ENCODE measurements around the gene ZNF462. TPM values are rescaled to one million over a fixed set of nuclear protein-coding genes. Genes with fewer than 3 reads are reported as not detected.

ZNF462 gene
- total RNA-seq, 2 donors from 2014 or later: 20.9 to 30.5 TPM

DNA sequence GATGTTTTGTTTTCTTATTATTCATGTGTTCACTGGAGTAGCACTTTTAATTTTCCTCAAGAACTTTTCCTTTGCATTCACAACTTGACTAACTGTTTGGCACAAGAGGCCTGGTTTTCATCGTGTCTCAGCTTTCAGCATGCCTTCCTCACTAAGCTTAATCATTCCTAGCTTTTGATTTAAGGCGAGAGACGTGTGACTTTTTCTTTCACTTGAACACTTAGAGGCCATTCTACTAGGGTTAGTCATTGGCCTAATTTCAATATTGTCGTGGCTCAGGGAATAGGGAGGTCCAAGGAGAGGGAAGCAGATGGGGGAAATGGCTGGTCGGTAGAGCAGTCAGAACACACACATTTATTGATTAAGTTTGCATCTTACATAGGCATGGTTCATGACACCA lies 94.0 kb downstream of the ZNF462 start:
- no peak for DNase-seq (ENCODE audit: low spot score)
- TF ChIP-seq, protein P1, sequence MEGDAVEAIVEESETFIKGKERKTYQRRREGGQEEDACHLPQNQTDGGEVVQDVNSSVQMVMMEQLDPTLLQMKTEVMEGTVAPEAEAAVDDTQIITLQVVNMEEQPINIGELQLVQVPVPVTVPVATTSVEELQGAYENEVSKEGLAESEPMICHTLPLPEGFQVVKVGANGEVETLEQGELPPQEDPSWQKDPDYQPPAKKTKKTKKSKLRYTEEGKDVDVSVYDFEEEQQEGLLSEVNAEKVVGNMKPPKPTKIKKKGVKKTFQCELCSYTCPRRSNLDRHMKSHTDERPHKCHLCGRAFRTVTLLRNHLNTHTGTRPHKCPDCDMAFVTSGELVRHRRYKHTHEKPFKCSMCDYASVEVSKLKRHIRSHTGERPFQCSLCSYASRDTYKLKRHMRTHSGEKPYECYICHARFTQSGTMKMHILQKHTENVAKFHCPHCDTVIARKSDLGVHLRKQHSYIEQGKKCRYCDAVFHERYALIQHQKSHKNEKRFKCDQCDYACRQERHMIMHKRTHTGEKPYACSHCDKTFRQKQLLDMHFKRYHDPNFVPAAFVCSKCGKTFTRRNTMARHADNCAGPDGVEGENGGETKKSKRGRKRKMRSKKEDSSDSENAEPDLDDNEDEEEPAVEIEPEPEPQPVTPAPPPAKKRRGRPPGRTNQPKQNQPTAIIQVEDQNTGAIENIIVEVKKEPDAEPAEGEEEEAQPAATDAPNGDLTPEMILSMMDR (IDR thresholded peaks at IDR 0.05): no peak
- Histone ChIP-seq H3K27ac (no peak overlapping the region), H3K4me3 (no peak overlapping the region), H3K27me3 (no peaks in the 10 kb centered on the region), H3K36me3 (no peaks in the 10 kb centered on the region), H3K9me3 (no peaks in the 10 kb centered on the region), H3K4me1 (peaks cover 0 to 4% of the 10 kb centered on the region in 2 donors)

DNA sequence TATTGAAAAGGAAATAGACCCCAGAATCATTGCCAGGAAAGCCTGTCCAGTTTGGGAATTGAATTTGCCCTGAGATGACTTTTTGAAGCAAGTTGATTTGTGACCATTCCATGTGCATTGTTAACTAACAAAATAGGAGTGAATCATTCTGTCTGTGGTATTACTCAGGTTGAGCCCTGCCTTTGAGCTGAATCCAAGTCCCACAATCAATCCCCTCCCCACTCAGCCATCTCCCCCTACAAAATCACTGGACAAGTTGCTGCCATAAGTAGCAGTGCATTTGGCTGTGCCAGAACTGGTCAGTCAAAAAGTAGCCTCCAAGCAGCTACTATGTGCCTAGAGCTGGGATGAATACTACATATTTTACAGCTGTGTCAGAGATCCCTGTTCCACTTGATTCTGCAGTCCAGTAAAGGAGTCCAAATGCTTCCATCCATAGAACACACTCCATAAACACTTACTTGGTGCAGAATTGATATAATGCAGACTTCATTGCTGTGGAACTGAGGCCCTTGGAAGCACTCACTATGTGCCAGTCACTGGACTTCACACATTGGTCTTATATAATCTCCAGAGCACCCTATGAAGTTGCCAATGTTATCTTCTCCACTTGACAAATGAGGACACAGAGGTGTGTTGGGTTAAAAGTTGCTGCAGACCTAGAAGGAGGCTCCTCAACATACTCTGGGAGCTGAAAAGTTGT lies 96.1 kb downstream of the ZNF462 start:
- TF ChIP-seq, protein P1 (IDR thresholded peaks at IDR 0.05): no peak
- no peaks in the 10 kb centered on the region for H3K27me3 ChIP-seq
- no peaks in the 10 kb centered on the region for H3K9me3 ChIP-seq
- no peak for DNase-seq (ENCODE audit: low spot score)
- peaks cover 0 to 10% of the 10 kb centered on the region in 2 donors for H3K4me1 ChIP-seq
- no peak overlapping the region for H3K27ac ChIP-seq
- H3K36me3 ChIP-seq: no peaks in the 10 kb centered on the region
- no peak overlapping the region for H3K4me3 ChIP-seq

DNA sequence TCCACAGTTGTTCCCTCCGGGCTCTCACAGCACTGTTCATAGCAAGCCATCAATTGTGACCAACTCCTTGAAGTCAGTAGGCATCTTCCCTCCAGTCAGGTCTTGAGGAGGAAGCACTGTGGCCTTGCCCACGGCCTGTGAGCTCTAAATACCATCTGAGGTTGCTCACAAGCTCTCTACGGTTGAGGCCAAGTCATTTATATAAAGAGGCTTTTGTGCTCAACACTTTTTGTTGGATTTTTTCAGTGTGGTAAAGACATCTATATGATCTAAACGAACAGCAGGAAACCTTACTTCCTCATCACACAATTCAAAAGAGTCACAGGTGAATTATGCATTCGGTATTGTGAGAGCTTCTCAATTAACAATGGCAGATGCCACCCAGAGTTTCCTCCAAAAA lies 97.3 kb downstream of the ZNF462 start:
- DNase-seq (ENCODE audit: low spot score): no peak
- H3K4me1 ChIP-seq: peaks cover 0 to 10% of the 10 kb centered on the region in 2 donors
- TF ChIP-seq, protein P1 (IDR thresholded peaks at IDR 0.05): no peak
- no peaks in the 10 kb centered on the region for H3K9me3 ChIP-seq
- no peak overlapping the region for H3K4me3 ChIP-seq
- no peak overlapping the region for H3K27ac ChIP-seq
- H3K36me3 ChIP-seq: no peaks in the 10 kb centered on the region
- H3K27me3 ChIP-seq: no peaks in the 10 kb centered on the region

DNA sequence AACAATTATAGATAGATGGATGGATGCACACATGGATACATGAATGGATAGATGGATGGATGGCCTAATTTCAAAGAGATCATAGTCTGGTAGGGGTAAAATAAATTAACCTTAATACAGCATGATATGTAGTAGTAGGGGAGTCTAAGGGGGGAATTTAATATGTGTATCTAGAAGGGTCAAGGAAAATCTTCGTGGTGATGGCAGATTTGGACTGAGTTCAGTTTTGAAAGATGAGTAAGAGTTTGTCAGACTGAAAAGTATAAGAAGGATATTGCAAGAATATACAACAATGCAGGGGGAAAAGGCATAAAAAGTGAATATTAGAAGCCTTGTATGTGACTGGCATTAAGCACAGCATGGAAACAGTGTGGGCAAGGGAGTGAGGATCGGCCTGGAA lies 98.7 kb downstream of the ZNF462 start:
- H3K27me3 ChIP-seq: no peaks in the 10 kb centered on the region
- TF ChIP-seq, protein P1 (IDR thresholded peaks at IDR 0.05): no peak
- no peaks in the 10 kb centered on the region for H3K9me3 ChIP-seq
- DNase-seq (ENCODE audit: low spot score): no peak
- H3K27ac ChIP-seq: peak overlapping the region; percentile 44 to 48
- H3K4me1 ChIP-seq: peaks cover 0 to 11% of the 10 kb centered on the region in 2 donors
- no peaks in the 10 kb centered on the region for H3K36me3 ChIP-seq
- no peak overlapping the region for H3K4me3 ChIP-seq

DNA sequence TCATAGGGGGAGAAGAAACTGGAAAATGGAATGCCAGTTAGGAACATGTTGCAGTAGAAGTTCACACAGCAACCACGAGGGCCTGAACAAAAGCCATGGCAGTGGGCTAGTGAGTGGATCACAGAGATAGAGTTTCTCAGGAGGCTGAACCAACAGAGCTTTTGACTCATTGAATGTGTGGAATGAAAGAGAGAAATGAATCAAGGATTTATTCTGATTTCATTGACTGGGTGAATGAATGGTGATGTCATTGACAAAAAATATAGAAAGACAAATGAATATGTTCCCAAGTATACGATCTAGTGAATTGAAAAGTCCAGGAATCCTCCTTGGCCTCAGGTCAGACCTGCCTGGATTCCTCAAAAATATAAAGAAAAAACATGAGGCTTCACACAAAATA lies 99.2 kb downstream of the ZNF462 start:
- H3K27ac ChIP-seq: peak overlapping the region; percentile 44 to 48
- DNase-seq (ENCODE audit: low spot score): no peak
- H3K9me3 ChIP-seq: no peaks in the 10 kb centered on the region
- TF ChIP-seq, protein P1 (IDR thresholded peaks at IDR 0.05): no peak
- H3K36me3 ChIP-seq: no peaks in the 10 kb centered on the region
- no peak overlapping the region for H3K4me3 ChIP-seq
- peaks cover 0 to 16% of the 10 kb centered on the region in 2 donors for H3K4me1 ChIP-seq
- no peaks in the 10 kb centered on the region for H3K27me3 ChIP-seq

Data from right atrium auricular region (tissue), 2 donors.